BJ (cell line): ENCODE measurements around the gene TYSND1. TPM values are rescaled to one million over a fixed set of nuclear protein-coding genes. Genes with fewer than 3 reads are reported as not detected.

Experiments
- CTCF ChIA-PET: fragments of 350-600 bp; formaldehyde crosslinking; extraction: SDS; loops from one replicate; lab custom pipeline; 2021; ENCODE audit warnings: antibody characterized with exemption, inconsistent platforms; lab: Yijun Ruan, JAX
- POLR2A ChIA-PET: fragments of 300-600 bp; sonication (Branson Sonifier 250); formaldehyde crosslinking; extraction: SDS; loops from one replicate; lab custom pipeline; 2021; ENCODE audit warnings: antibody characterized with exemption; lab: Charles Lee
- DNase-seq: peaks from one replicate; pipeline ENCODE4 v3.0.0-alpha.2; 2011; ENCODE audit warnings: low read depth
- H3K27me3 ChIP-seq: 2 replicates; pipeline ENCODE4 v1.6.0; 2011; ENCODE audit warnings: low read length; ENCODE audit not compliant: control insufficient read depth, insufficient read depth
- H3K36me3 ChIP-seq: 2 replicates; pipeline ENCODE4 v1.5.1; 2011; ENCODE audit warnings: low read length; ENCODE audit not compliant: control insufficient read depth, insufficient read depth
- H3K4me3 ChIP-seq: 2 replicates; pipeline ENCODE4 v1.5.1; 2011; ENCODE audit warnings: low read depth, mild to moderate bottlenecking, control low read depth, low read length
- polyA plus RNA-seq: library from polyadenylated mRNA; depleted of rRNA; stranded (reverse); fragments of >200 nt; gene quantifications from 2 replicates; pipeline ENCODE4 v1.2.3, GENCODE V29; 2011
- TF ChIP-seq, protein P1 (sequence below): IDR thresholded peaks from 2 replicates; pipeline ENCODE4 v1.5.1; 2011; ENCODE audit warnings: low read depth, mild to moderate bottlenecking, control low read depth, inconsistent platforms, low read length, moderate library complexity; ENCODE audit not compliant: insufficient read depth

TYSND1 gene
- polyA plus RNA-seq, 1 experiment: 5.3 TPM

GRCh38 chr10:70158113-70158512 is 11.6 kb upstream of the TYSND1 start:
- no peaks in the 10 kb centered on the region for H3K27me3 ChIP-seq
- POLR2A ChIA-PET: no interaction called here
- CTCF ChIA-PET: interaction anchor here (2.9 kb wide), 1 partner anchor 11 kb away, joined by 17 read pairs; the partner anchor contains the start of gene TYSND1
- no peak overlapping the region for H3K4me3 ChIP-seq
- TF ChIP-seq, protein P1, sequence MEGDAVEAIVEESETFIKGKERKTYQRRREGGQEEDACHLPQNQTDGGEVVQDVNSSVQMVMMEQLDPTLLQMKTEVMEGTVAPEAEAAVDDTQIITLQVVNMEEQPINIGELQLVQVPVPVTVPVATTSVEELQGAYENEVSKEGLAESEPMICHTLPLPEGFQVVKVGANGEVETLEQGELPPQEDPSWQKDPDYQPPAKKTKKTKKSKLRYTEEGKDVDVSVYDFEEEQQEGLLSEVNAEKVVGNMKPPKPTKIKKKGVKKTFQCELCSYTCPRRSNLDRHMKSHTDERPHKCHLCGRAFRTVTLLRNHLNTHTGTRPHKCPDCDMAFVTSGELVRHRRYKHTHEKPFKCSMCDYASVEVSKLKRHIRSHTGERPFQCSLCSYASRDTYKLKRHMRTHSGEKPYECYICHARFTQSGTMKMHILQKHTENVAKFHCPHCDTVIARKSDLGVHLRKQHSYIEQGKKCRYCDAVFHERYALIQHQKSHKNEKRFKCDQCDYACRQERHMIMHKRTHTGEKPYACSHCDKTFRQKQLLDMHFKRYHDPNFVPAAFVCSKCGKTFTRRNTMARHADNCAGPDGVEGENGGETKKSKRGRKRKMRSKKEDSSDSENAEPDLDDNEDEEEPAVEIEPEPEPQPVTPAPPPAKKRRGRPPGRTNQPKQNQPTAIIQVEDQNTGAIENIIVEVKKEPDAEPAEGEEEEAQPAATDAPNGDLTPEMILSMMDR: no peak
- DNase-seq: no peak
- H3K36me3 ChIP-seq: peaks cover 17% of the 10 kb centered on the region

DNA sequence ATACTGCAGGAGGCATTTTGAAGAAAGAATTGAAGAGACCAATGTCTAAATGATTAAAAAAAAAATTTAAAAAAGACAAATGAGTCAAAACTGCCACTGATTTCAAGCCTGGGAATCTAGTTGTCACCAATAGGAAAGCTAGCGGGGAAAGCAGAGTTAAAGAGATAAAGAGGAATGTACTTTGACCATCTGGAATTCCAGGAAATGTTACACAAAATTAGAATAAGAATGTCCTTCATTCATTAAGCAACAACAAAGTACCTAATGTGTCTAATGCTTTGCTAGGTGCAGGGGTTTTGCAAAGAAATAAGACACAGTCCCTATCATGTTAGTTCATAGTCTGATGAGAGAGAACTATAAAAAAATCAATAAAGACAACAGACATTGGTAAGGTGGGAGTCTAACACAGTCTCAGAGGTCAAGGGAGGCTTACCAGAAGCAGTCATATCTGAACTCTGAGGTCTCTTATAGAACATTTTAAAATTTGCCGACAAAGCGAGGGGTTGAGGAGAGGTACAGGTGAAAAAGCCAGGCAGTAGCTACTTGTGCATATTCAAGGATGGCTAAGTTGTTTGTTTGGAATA is 8.8 kb upstream of the TYSND1 start:
- ChIA-PET CTCF (interaction anchor here (1.5 to 1.8 kb wide), 3 partner anchors 9 to 209 kb away, joined by 3 to 13 read pairs (median 3); partner anchors contain the start of gene TYSND1), POLR2A (interaction anchor here (0.6 kb wide), 1 partner anchor 9 kb away, joined by 4 read pairs; the partner anchor contains the start of gene TYSND1)
- H3K27me3 ChIP-seq: no peaks in the 10 kb centered on the region
- DNase-seq: no peak
- TF ChIP-seq, protein P1: no peak
- no peak overlapping the region for H3K4me3 ChIP-seq
- H3K36me3 ChIP-seq: peaks cover 20% of the 10 kb centered on the region

GRCh38 chr10:70148516-70148915 is 2.0 kb upstream of the TYSND1 start:
- Histone ChIP-seq H3K36me3 (peaks cover 12% of the 10 kb centered on the region), H3K4me3 (no peak overlapping the region), H3K27me3 (no peaks in the 10 kb centered on the region)
- ChIA-PET POLR2A (no interaction called here), CTCF (interaction anchor here (1.7 to 5.5 kb wide), 3 partner anchors 19 to 46 kb away, joined by 6 to 32 read pairs (median 26); partner anchors contain the start of gene SAR1A)
- TF ChIP-seq, protein P1: no peak
- DNase-seq: no peak

DNA sequence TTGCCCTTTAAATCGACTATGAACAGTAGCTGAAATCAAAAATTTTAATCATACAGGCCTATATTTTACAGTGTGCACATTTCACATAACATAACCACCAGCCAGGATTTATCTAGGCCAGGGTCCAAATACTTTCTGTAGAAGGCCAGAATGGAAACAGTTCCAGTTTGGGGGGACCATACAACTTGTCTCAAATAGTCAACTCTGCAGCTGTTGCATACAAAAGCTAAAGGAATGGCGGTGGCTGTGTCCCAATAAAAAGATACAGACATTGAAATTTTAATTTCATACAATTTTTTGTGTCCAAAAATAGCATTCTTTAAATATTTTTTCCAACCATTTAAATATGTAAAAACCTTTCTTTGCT is 742 bp upstream of the TYSND1 start:
- POLR2A ChIA-PET: interaction anchor here (1.8 kb wide), 1 partner anchor 23 kb away, joined by 9 read pairs; the partner anchor contains the start of gene SAR1A
- H3K4me3 ChIP-seq: no peak overlapping the region; the same call in 1 of the 2 replicates
- CTCF ChIA-PET: interaction anchor here (0.8 to 5.5 kb wide), 19 partner anchors 9 to 259 kb away, joined by 3 to 46 read pairs (median 10); partner anchors contain the start of genes AIFM2, PPA1 and SAR1A
- DNase-seq: no peak
- no peaks in the 10 kb centered on the region for H3K27me3 ChIP-seq
- TF ChIP-seq, protein P1: no peak
- H3K36me3 ChIP-seq: peaks cover 8% of the 10 kb centered on the region
